Sigmoid colon (tissue), 7 donors: ENCODE measurements around the gene BIRC6. TPM values are rescaled to one million over a fixed set of nuclear protein-coding genes. Genes with fewer than 3 reads are reported as not detected.
"Not testable (repeated sequence)": the region's sequence is repeated elsewhere in the genome, so short reads cannot be mapped to it uniquely, and the experiment has no call there.

Experiments used
- DNase-seq: peaks from one replicate; pipeline ENCODE4 v3.0.0-alpha.2; 2019
- H3K27ac ChIP-seq, 4 donors: fragments of 200-600 bp; sonication (generic); one replicate each; pipeline ENCODE4 v1.5.1; 2016 to 2019; ENCODE audit warnings: mild to moderate bottlenecking in 1 of 4
- H3K27me3 ChIP-seq, 3 donors: fragments of 200-600 bp; sonication (generic); one replicate each; pipeline ENCODE4 v1.5.1; 2019; ENCODE audit warnings: mild to moderate bottlenecking in 1 of 3
- H3K36me3 ChIP-seq, 4 donors: fragments of 200-600 bp; sonication (generic); one replicate each; pipeline ENCODE4 v1.5.1; 2016 to 2019
- H3K4me1 ChIP-seq, 4 donors: fragments of 200-600 bp; sonication (generic); one replicate each; pipeline ENCODE4 v1.5.1; 2017 to 2019
- H3K4me3 ChIP-seq, 4 donors: fragments of 200-600 bp; sonication (generic); one replicate each; pipeline ENCODE4 v1.5.1; 2017 to 2019; ENCODE audit warnings: mild to moderate bottlenecking in 2 of 4, moderate library complexity in 1 of 4
- H3K9me3 ChIP-seq, 4 donors: fragments of 200-600 bp in 3 of 4; sonication (generic) in 3 of 4; one replicate each; pipeline versions ENCODE4 v1.5.1 to v1.6.1; 2013 to 2019
- CTCF ChIP-seq, 4 experiments: fragments of 450-650 bp in 3 of 4; fragments of 200-600 bp in 1 of 4; IDR thresholded peaks; one replicate each; pipeline ENCODE4 v1.5.1; 2016 to 2019; ENCODE audit warnings: antibody characterized with exemption in 4 of 4, mild to moderate bottlenecking in 3 of 4, moderate library complexity in 2 of 4
- EP300 ChIP-seq, 4 donors: sonication (generic); formaldehyde crosslinking; IDR thresholded peaks; one replicate each; pipeline ENCODE4 v1.6.1; 2017; ENCODE audit warnings: antibody characterized with exemption in 4 of 4
- POLR2A ChIP-seq, 2 donors: fragments of 450-650 bp; IDR thresholded peaks; one replicate each; pipeline ENCODE4 v1.6.1; 2016; ENCODE audit warnings: antibody characterized with exemption in 2 of 2, mild to moderate bottlenecking in 2 of 2, moderate library complexity in 2 of 2
- POLR2AphosphoS5 ChIP-seq, 4 donors: sonication (generic); formaldehyde crosslinking; IDR thresholded peaks; one replicate each; pipeline ENCODE4 v1.6.1; 2017; ENCODE audit warnings: antibody characterized with exemption in 4 of 4
- WGBS, 2 donors: extraction: QIAGEN DNeasy Blood & Tissue Kit; methylation state at CpG; one replicate each; pipeline ENCODE4 v1.1.7; 2013; 5-methylcytosine and 5-hydroxymethylcytosine counted together
- intact Hi-C: fragments of 100-400 bp; cut with DNase I; formaldehyde crosslinking; loops from one replicate; pipeline ENCODE4 v1.15.1; 2023
- polyA plus RNA-seq, 3 donors: library from polyadenylated mRNA; stranded (reverse); fragments of 200-250 nt; gene quantifications; one replicate each; pipeline ENCODE4 v1.2.3, GENCODE V29; 2013
- total RNA-seq, 4 donors: library from RNA; depleted of rRNA; stranded (reverse); fragments of >200 nt; gene quantifications; one replicate each; pipeline ENCODE4 v1.1.0, GENCODE V29; 2016
- donor health status: healthy with polysubstance abuse.
- donor health status: Bipolar disorder and iron deficiency.
- donor health status: healthy.

The BIRC6 gene
- total and polyA plus RNA-seq, 7 donors: 9.7 to 122 (median 86.4) TPM

- no peak overlapping the region for H3K27ac ChIP-seq
- no peaks in the 10 kb centered on the region for H3K9me3 ChIP-seq
- WGBS, 2 donors: 96 to 100% methylated on average over 1 of the region's 1 CpG
- TF ChIP-seq POLR2AphosphoS5 (IDR thresholded peaks at IDR 0.05): no peak
- no peak for TF ChIP-seq CTCF (IDR thresholded peaks at IDR 0.05)
- TF ChIP-seq EP300 (IDR thresholded peaks at IDR 0.05): no peak
- TF ChIP-seq POLR2A (IDR thresholded peaks at IDR 0.05): no peak
- peaks cover 0 to 13% (median 0%) of the 10 kb centered on the region in 4 donors for H3K36me3 ChIP-seq
- H3K27me3 ChIP-seq: no peaks in the 10 kb centered on the region
- H3K4me1 ChIP-seq: no peaks in the 10 kb centered on the region
- no peak overlapping the region for H3K4me3 ChIP-seq
- DNase-seq: no peak
- intact Hi-C loops: no loop called here
Observed at GRCh38 chr2:32457814-32458213, 101.0 kb downstream of the BIRC6 start.

- 95 to 96% methylated on average over 2 of the region's 2 CpGs for WGBS, 2 donors
- intact Hi-C loops, H3K4me1 ChIP-seq, H3K27ac ChIP-seq, H3K27me3 ChIP-seq, H3K9me3 ChIP-seq, DNase-seq, H3K4me3 ChIP-seq: not testable (repeated sequence)
- peaks cover 6 to 38% (median 7%) of the 10 kb centered on the region in 4 donors for H3K36me3 ChIP-seq
Observed at GRCh38 chr2:32460861-32461260, 104.0 kb downstream of the BIRC6 start.

- no peak for DNase-seq
- no peak for TF ChIP-seq CTCF (IDR thresholded peaks at IDR 0.05)
- no peak overlapping the region for H3K27ac ChIP-seq
- intact Hi-C loops: no loop called here
- 96% methylated on average over 4 of the region's 4 CpGs for WGBS, 2 donors
- peaks cover 6 to 55% (median 10%) of the 10 kb centered on the region in 4 donors for H3K36me3 ChIP-seq
- no peaks in the 10 kb centered on the region for H3K4me1 ChIP-seq
- no peaks in the 10 kb centered on the region for H3K9me3 ChIP-seq
- H3K4me3 ChIP-seq: no peak overlapping the region
- no peaks in the 10 kb centered on the region for H3K27me3 ChIP-seq
Observed at GRCh38 chr2:32463110-32463509, 106.3 kb downstream of the BIRC6 start.

- WGBS, 2 donors: 95% methylated on average over 2 of the region's 2 CpGs
- intact Hi-C loops: no loop called here
Observed at GRCh38 chr2:32464431-32464830, 107.6 kb downstream of the BIRC6 start.

GRCh38 chr2:32472605-32473004 lies 115.8 kb downstream of the BIRC6 start:
- DNase-seq: no peak
- peaks cover 0 to 77% (median 11%) of the 10 kb centered on the region in 4 donors for H3K36me3 ChIP-seq
- H3K4me3 ChIP-seq: no peak overlapping the region
- H3K9me3 ChIP-seq: no peaks in the 10 kb centered on the region
- intact Hi-C loops: no loop called here
- WGBS, 2 donors: 64% methylated on average over 3 of the region's 3 CpGs
- no peaks in the 10 kb centered on the region for H3K27me3 ChIP-seq
- H3K4me1 ChIP-seq: no peaks in the 10 kb centered on the region
- no peak for TF ChIP-seq CTCF (IDR thresholded peaks at IDR 0.05)
- TF ChIP-seq POLR2A (IDR thresholded peaks at IDR 0.05): no peak
- no peak for TF ChIP-seq POLR2AphosphoS5 (IDR thresholded peaks at IDR 0.05)
- no peak for TF ChIP-seq EP300 (IDR thresholded peaks at IDR 0.05)
- H3K27ac ChIP-seq: no peak overlapping the region

More at GRCh38 chr2:32464431-32464830, 107.6 kb downstream of the BIRC6 start:
- no peaks in the 10 kb centered on the region for H3K9me3 ChIP-seq
- H3K27ac ChIP-seq: no peak overlapping the region
- no peak for TF ChIP-seq CTCF (IDR thresholded peaks at IDR 0.05)
- TF ChIP-seq POLR2AphosphoS5 (IDR thresholded peaks at IDR 0.05): no peak
- no peak for TF ChIP-seq EP300 (IDR thresholded peaks at IDR 0.05)
- no peak for TF ChIP-seq POLR2A (IDR thresholded peaks at IDR 0.05)
- no peak for DNase-seq
- H3K27me3 ChIP-seq: no peaks in the 10 kb centered on the region
- no peak overlapping the region for H3K4me3 ChIP-seq
- no peaks in the 10 kb centered on the region for H3K4me1 ChIP-seq
- H3K36me3 ChIP-seq: peaks cover 6 to 68% (median 14%) of the 10 kb centered on the region in 4 donors
